GM23248 (cell line): ENCODE data around the gene CMTM8. TPM values are rescaled to one million over a fixed set of nuclear protein-coding genes. Genes with fewer than 3 reads are reported as not detected.
A peak's percentile ranks its signal among the peaks of the same experiment; 100 is the strongest.
"Not testable (repeated sequence)": the region's sequence is repeated elsewhere in the genome, so short reads cannot be mapped to it uniquely, and the experiment has no call there.

Experiments
- DNase-seq: peaks from one replicate; pipeline ENCODE4 v3.0.0-alpha.2; 2015
- H2AFZ ChIP-seq: fragments of 200-600 bp; sonication (generic); 2 replicates; pipeline ENCODE4 v1.6.1; 2016; ENCODE audit warnings: antibody characterized with exemption
- H3F3A ChIP-seq: fragments of 200-600 bp; sonication (generic); 2 replicates; pipeline ENCODE4 v1.6.1; 2016; ENCODE audit warnings: mild to moderate bottlenecking, antibody characterized with exemption, mixed run types; ENCODE audit not compliant: insufficient read depth
- H3K27ac ChIP-seq: fragments of 200-600 bp; sonication (generic); 2 replicates; pipeline ENCODE4 v1.5.1; 2016; ENCODE audit warnings: mild to moderate bottlenecking
- H3K27me3 ChIP-seq: fragments of 200-600 bp; sonication (generic); replicated peaks from 2 replicates; pipeline ENCODE4 v1.6.1; 2016; ENCODE audit warnings: mild to moderate bottlenecking; ENCODE audit not compliant: insufficient read depth
- H3K36me3 ChIP-seq: fragments of 200-600 bp; sonication (generic); 2 replicates; pipeline ENCODE4 v1.6.1; 2016; ENCODE audit warnings: low read depth, mild to moderate bottlenecking
- H3K4me1 ChIP-seq: fragments of 200-600 bp; sonication (generic); 2 replicates; pipeline ENCODE4 v1.6.1; 2016; ENCODE audit warnings: mild to moderate bottlenecking; ENCODE audit not compliant: insufficient read depth
- H3K4me2 ChIP-seq: fragments of 200-600 bp; sonication (generic); one replicate; pipeline ENCODE4 v1.6.1; 2016; ENCODE audit warnings: mild to moderate bottlenecking; ENCODE audit not compliant: unreplicated experiment
- H3K4me3 ChIP-seq: fragments of 200-600 bp; sonication (generic); 2 replicates; pipeline ENCODE4 v1.5.1; 2016; ENCODE audit warnings: mild to moderate bottlenecking
- H3K79me2 ChIP-seq: fragments of 200-600 bp; sonication (generic); 2 replicates; pipeline ENCODE4 v1.6.1; 2016; ENCODE audit warnings: mild to moderate bottlenecking; ENCODE audit not compliant: insufficient read depth
- H3K9ac ChIP-seq: fragments of 200-600 bp; sonication (generic); 2 replicates; pipeline ENCODE4 v1.6.1; 2016; ENCODE audit warnings: mild to moderate bottlenecking
- H3K9me2 ChIP-seq: fragments of 200-600 bp; sonication (generic); 2 replicates; pipeline ENCODE4 v1.6.1; 2016; ENCODE audit warnings: mixed run types, mild to moderate bottlenecking, moderate library complexity; ENCODE audit not compliant: insufficient read depth
- H3K9me3 ChIP-seq: fragments of 200-600 bp; sonication (generic); one replicate; pipeline ENCODE4 v1.6.1; 2017; ENCODE audit warnings: low read depth
- H4K20me1 ChIP-seq: fragments of 200-600 bp; sonication (generic); 2 replicates; pipeline ENCODE4 v1.6.0; 2016; ENCODE audit not compliant: insufficient read depth
- EZH2 ChIP-seq: fragments of 200-600 bp; sonication (generic); IDR thresholded peaks from 2 replicates; pipeline ENCODE4 v1.6.1; 2018; ENCODE audit warnings: antibody characterized with exemption, mild to moderate bottlenecking; ENCODE audit not compliant: insufficient read depth, poor library complexity, severe bottlenecking
- EZH2phosphoT487 ChIP-seq: fragments of 200-600 bp; sonication (generic); IDR thresholded peaks from 2 replicates; pipeline ENCODE4 v1.6.1; 2018; ENCODE audit warnings: antibody characterized with exemption, moderate library complexity, mild to moderate bottlenecking, low read depth; ENCODE audit not compliant: insufficient read depth
- WGBS, 2 experiments: methylation state at CpG; one replicate each; pipeline ENCODE4 v1.1.6; 2015 to 2017; ENCODE audit warnings: low lambda C conversion rate in 2 of 2, low coverage in 1 of 2; ENCODE audit errors: missing lambda C conversion rate in 2 of 2; 5-methylcytosine and 5-hydroxymethylcytosine counted together
- in situ Hi-C: fragments of 300-500 bp; cut with MboI; formaldehyde crosslinking; loops from 2 replicates; pipeline ENCODE4 v1.15.0; 2020
- polyA plus RNA-seq: library from polyadenylated mRNA; unstranded; fragments of >200 nt; fragmentation: Nextera tagmentation; extraction: Ambion mirVana; gene quantifications from 2 replicates; pipeline ENCODE4 v1.2.1, GENCODE V29; 2016
- total RNA-seq: library from RNA; depleted of rRNA; stranded (reverse); fragments of >200 nt; shearing (Covaris generic); gene quantifications from 2 replicates; pipeline ENCODE4 v1.2.3, GENCODE V29; 2014

Gene CMTM8
- total and polyA plus RNA-seq, 2 experiments from 2014 or later: not detected

GRCh38 chr3:32222950-32223349, 15.5 kb upstream of the CMTM8 start:
- 27 to 34% methylated on average over 3 of the region's 3 CpGs for WGBS, 2 experiments
- H4K20me1 ChIP-seq: no peaks in the 10 kb centered on the region
- H3K36me3 ChIP-seq: no peaks in the 10 kb centered on the region
- no peak overlapping the region for H3K4me2 ChIP-seq
- in situ Hi-C loops: no loop called here
- DNase-seq: no peak
- no peak overlapping the region for H2AFZ ChIP-seq
- no peak overlapping the region for H3K9ac ChIP-seq
- H3K79me2 ChIP-seq: no peaks in the 10 kb centered on the region
- H3K4me1 ChIP-seq: no peaks in the 10 kb centered on the region
- no peaks in the 10 kb centered on the region for H3K9me2 ChIP-seq
- H3F3A ChIP-seq: 0 out of 2 replicates have a peak, but pooled peaks cover 5% of the 10 kb centered on the region
- H3K4me3 ChIP-seq: no peak overlapping the region
- peaks cover 21% of the 10 kb centered on the region for H3K27me3 ChIP-seq
- no peak overlapping the region for H3K27ac ChIP-seq
- TF ChIP-seq EZH2: no peak
- H3K9me3 ChIP-seq: no peaks in the 10 kb centered on the region

- Histone ChIP-seq H2AFZ (no peak overlapping the region), H3K9me3 (no peaks in the 10 kb centered on the region), H3K27ac (no peak overlapping the region), H3F3A (0 out of 2 replicates have a peak, but pooled peaks cover 5% of the 10 kb centered on the region), H3K4me2 (no peak overlapping the region), H3K9ac (no peak overlapping the region), H3K4me1 (no peaks in the 10 kb centered on the region), H3K27me3 (peaks cover 21% of the 10 kb centered on the region), H3K36me3 (no peaks in the 10 kb centered on the region), H3K79me2 (no peaks in the 10 kb centered on the region), H3K9me2 (no peaks in the 10 kb centered on the region), H3K4me3 (no peak overlapping the region), H4K20me1 (no peaks in the 10 kb centered on the region)
- 10 to 11% methylated on average over 5 of the region's 5 CpGs for WGBS, 2 experiments
- in situ Hi-C loops: no loop called here
- no peak for TF ChIP-seq EZH2
- TF ChIP-seq EZH2phosphoT487: no peak
- no peak for DNase-seq
These were observed 14.4 kb upstream of the CMTM8 start for GRCh38 chr3:32224016-32224516.

GRCh38 chr3:32226875-32227500, 11.5 kb upstream of the CMTM8 start:
- peaks cover 34% of the 10 kb centered on the region for H3K27me3 ChIP-seq
- H3F3A ChIP-seq: 0 out of 2 replicates have a peak, but pooled peaks cover 5% of the 10 kb centered on the region
- no peaks in the 10 kb centered on the region for H3K9me2 ChIP-seq
- no peak overlapping the region for H2AFZ ChIP-seq
- H3K36me3 ChIP-seq: no peaks in the 10 kb centered on the region
- TF ChIP-seq EZH2 (no peak), EZH2phosphoT487 (no peak)
- H3K4me3 ChIP-seq: no peak overlapping the region
- H3K27ac ChIP-seq: no peak overlapping the region
- no peaks in the 10 kb centered on the region for H3K79me2 ChIP-seq
- DNase-seq: peak; percentile 66
- no peaks in the 10 kb centered on the region for H3K4me1 ChIP-seq
- H3K9me3 ChIP-seq: no peaks in the 10 kb centered on the region
- in situ Hi-C loops: no loop called here
- no peaks in the 10 kb centered on the region for H4K20me1 ChIP-seq
- H3K4me2 ChIP-seq: no peak overlapping the region
- no peak overlapping the region for H3K9ac ChIP-seq
- WGBS, 2 experiments: 36 to 38% methylated on average over 2 of the region's 2 CpGs

- H3K4me2 ChIP-seq, H3K79me2 ChIP-seq, H3K4me1 ChIP-seq, H3K4me3 ChIP-seq, H3K36me3 ChIP-seq, H2AFZ ChIP-seq, in situ Hi-C loops, DNase-seq, H3F3A ChIP-seq, H3K27ac ChIP-seq, H4K20me1 ChIP-seq, H3K9me3 ChIP-seq, H3K9me2 ChIP-seq, H3K9ac ChIP-seq: not testable (repeated sequence)
- WGBS, 2 experiments: 35 to 44% methylated on average over 4 of the region's 4 CpGs
- peaks cover 32% of the 10 kb centered on the region for H3K27me3 ChIP-seq
These were observed 9.7 kb upstream of the CMTM8 start for GRCh38 chr3:32228743-32229142.

- in situ Hi-C loops: no loop called here
- Histone ChIP-seq H3K9me3 (no peaks in the 10 kb centered on the region), H3K9ac (no peak overlapping the region), H3K79me2 (no peaks in the 10 kb centered on the region), H3F3A (0 out of 2 replicates have a peak, but pooled peaks cover 5% of the 10 kb centered on the region), H3K4me1 (no peaks in the 10 kb centered on the region), H4K20me1 (no peaks in the 10 kb centered on the region), H3K27me3 (peaks cover 34% of the 10 kb centered on the region), H2AFZ (no peak overlapping the region), H3K4me3 (no peak overlapping the region), H3K36me3 (no peaks in the 10 kb centered on the region), H3K9me2 (no peaks in the 10 kb centered on the region), H3K4me2 (no peak overlapping the region), H3K27ac (no peak overlapping the region)
- no peak for DNase-seq
- 56 to 57% methylated on average over 4 of the region's 4 CpGs for WGBS, 2 experiments
- TF ChIP-seq EZH2 (no peak), EZH2phosphoT487 (no peak)
These were observed 8.9 kb upstream of the CMTM8 start for GRCh38 chr3:32229565-32229964.
